ENCODE results near the gene AKTIP.

GRCh38 chr16:53515811-53516210 is 12.8 kb upstream of the AKTIP start:
- no peak for TF ChIP-seq CTCF (IDR thresholded peaks at IDR 0.05)
- no peak for TF ChIP-seq POLR2A (IDR thresholded peaks at IDR 0.05)
